ENCODE measurements around the gene MGMT.

The MGMT gene

DNA sequence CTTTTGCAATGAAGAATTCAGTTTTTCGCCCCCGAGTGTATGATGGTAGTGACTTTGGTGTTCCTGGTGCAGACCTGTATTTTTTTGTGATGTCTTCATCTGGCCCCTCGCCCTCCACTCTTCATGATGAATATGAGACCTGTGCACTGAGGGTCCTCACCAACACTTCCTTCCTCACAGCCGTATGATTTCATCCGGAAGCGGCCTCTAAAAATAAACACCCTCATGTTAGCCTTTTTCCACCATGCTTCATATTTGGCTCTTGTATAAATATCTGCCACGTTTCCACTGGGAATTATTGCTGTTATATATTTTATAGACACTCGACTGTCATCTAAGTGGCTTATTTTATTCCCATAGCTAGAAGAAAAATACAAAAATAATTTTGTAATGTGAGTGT is 160.4 kb downstream of the MGMT start:
- no peaks in the 10 kb centered on the region for H4K20me1 ChIP-seq (ENCODE audit: insufficient read depth, low read length)
- no peak overlapping the region for H3K4me3 ChIP-seq (ENCODE audit: low read depth, low read length, poor library complexity, severe bottlenecking)
- H3K27me3 ChIP-seq (ENCODE audit: insufficient read depth, low read length): no peaks in the 10 kb centered on the region
- H3K4me1 ChIP-seq (ENCODE audit: insufficient read depth, low read length, severe bottlenecking): peaks cover 15% of the 10 kb centered on the region
- no peak overlapping the region for H2AFZ ChIP-seq (ENCODE audit: low read length)
- H3K4me2 ChIP-seq (ENCODE audit: low read length): peak overlapping the region; percentile 37
- H3K9me3 ChIP-seq (ENCODE audit: low read length): no peaks in the 10 kb centered on the region
- no peak for TF ChIP-seq EZH2 (IDR thresholded peaks at IDR 0.05; ENCODE audit: borderline replicate concordance, low read length)
- TF ChIP-seq, protein P1, sequence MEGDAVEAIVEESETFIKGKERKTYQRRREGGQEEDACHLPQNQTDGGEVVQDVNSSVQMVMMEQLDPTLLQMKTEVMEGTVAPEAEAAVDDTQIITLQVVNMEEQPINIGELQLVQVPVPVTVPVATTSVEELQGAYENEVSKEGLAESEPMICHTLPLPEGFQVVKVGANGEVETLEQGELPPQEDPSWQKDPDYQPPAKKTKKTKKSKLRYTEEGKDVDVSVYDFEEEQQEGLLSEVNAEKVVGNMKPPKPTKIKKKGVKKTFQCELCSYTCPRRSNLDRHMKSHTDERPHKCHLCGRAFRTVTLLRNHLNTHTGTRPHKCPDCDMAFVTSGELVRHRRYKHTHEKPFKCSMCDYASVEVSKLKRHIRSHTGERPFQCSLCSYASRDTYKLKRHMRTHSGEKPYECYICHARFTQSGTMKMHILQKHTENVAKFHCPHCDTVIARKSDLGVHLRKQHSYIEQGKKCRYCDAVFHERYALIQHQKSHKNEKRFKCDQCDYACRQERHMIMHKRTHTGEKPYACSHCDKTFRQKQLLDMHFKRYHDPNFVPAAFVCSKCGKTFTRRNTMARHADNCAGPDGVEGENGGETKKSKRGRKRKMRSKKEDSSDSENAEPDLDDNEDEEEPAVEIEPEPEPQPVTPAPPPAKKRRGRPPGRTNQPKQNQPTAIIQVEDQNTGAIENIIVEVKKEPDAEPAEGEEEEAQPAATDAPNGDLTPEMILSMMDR (IDR thresholded peaks at IDR 0.05; ENCODE audit: low read length): no peak
- H3K36me3 ChIP-seq (ENCODE audit: insufficient read depth, low read length): no peaks in the 10 kb centered on the region; the same call in 1 of the 2 replicates
- H3K27ac ChIP-seq (ENCODE audit: low read depth, low read length, poor library complexity, severe bottlenecking): peak overlapping the region; percentile 48
- no peaks in the 10 kb centered on the region for H3F3A ChIP-seq (ENCODE audit: insufficient read depth, low read length)
- peaks cover 10% of the 10 kb centered on the region for H3K79me2 ChIP-seq (ENCODE audit: insufficient read depth, low read length)
- no peaks in the 10 kb centered on the region for H3K9me2 ChIP-seq (ENCODE audit: low read depth, low read length)
- H3K9ac ChIP-seq (ENCODE audit: low read length): no peak overlapping the region; the same call in 1 of the 2 replicates

DNA sequence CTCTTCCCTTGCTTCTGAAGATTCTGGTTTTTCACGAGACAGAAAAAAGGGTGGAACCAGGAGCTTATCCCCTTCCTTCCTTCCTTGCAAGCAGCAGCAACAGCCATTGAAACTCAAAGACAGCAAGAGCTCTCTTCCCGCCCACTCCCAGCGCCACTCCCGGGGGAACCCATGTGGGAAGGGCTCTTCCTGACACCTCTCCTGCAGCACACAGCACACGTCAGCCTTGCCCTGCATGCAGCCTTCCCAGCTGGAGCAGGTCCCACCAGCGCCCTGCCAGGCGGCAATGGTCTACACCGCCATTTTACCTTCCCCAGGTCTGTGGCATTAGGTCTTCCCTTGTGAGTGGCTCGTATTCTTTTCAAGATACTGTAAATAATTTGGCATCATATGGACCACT is 161.8 kb downstream of the MGMT start:
- no peaks in the 10 kb centered on the region; the same call in 1 of the 2 replicates for H3K36me3 ChIP-seq (ENCODE audit: insufficient read depth, low read length)
- H3K9me3 ChIP-seq (ENCODE audit: low read length): peaks cover 2% of the 10 kb centered on the region; the same call in 1 of the 2 replicates
- peaks cover 15% of the 10 kb centered on the region for H3K4me1 ChIP-seq (ENCODE audit: insufficient read depth, low read length, severe bottlenecking)
- no peak overlapping the region for H3K27ac ChIP-seq (ENCODE audit: low read depth, low read length, poor library complexity, severe bottlenecking)
- H4K20me1 ChIP-seq (ENCODE audit: insufficient read depth, low read length): no peaks in the 10 kb centered on the region
- no peak overlapping the region for H2AFZ ChIP-seq (ENCODE audit: low read length)
- H3K79me2 ChIP-seq (ENCODE audit: insufficient read depth, low read length): peaks cover 10% of the 10 kb centered on the region
- H3K9me2 ChIP-seq (ENCODE audit: low read depth, low read length): no peaks in the 10 kb centered on the region
- H3K9ac ChIP-seq (ENCODE audit: low read length): no peak overlapping the region
- TF ChIP-seq, protein P1 (IDR thresholded peaks at IDR 0.05; ENCODE audit: low read length): no peak
- no peak for TF ChIP-seq EZH2 (IDR thresholded peaks at IDR 0.05; ENCODE audit: borderline replicate concordance, low read length)
- H3K27me3 ChIP-seq (ENCODE audit: insufficient read depth, low read length): no peaks in the 10 kb centered on the region
- H3F3A ChIP-seq (ENCODE audit: insufficient read depth, low read length): no peaks in the 10 kb centered on the region
- H3K4me2 ChIP-seq (ENCODE audit: low read length): no peak overlapping the region
- H3K4me3 ChIP-seq (ENCODE audit: low read depth, low read length, poor library complexity, severe bottlenecking): no peak overlapping the region

DNA sequence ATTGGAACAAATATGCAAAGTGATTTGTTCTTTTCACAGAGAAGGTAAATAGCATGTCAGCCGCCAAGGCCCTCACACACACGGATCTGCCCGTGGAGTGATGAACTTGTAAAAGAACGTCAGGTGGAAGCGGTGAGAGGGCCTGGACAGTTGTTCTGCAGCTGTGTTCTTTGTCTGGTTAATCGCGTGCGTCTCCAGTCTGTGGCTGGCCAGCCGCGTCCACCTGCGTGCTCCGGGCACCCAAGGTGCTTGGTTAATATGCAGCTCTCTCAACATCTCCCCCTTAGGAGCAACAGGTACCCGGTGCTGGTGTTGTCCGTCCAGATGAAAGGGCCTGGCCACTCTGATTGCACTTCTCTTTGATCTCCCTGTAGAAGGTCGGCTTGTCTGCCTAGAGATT is 162.9 kb downstream of the MGMT start:
- Histone ChIP-seq H3K4me1 (ENCODE audit: insufficient read depth, low read length, severe bottlenecking) (peaks cover 15% of the 10 kb centered on the region), H3K4me3 (ENCODE audit: low read depth, low read length, poor library complexity, severe bottlenecking) (no peak overlapping the region), H3K9me2 (ENCODE audit: low read depth, low read length) (no peaks in the 10 kb centered on the region), H3K27me3 (ENCODE audit: insufficient read depth, low read length) (no peaks in the 10 kb centered on the region), H3K79me2 (ENCODE audit: insufficient read depth, low read length) (peaks cover 10% of the 10 kb centered on the region), H3K4me2 (ENCODE audit: low read length) (no peak overlapping the region), H3F3A (ENCODE audit: insufficient read depth, low read length) (no peaks in the 10 kb centered on the region), H3K9me3 (ENCODE audit: low read length) (peaks cover 8% of the 10 kb centered on the region), H3K27ac (ENCODE audit: low read depth, low read length, poor library complexity, severe bottlenecking) (no peak overlapping the region), H3K9ac (ENCODE audit: low read length) (no peak overlapping the region), H4K20me1 (ENCODE audit: insufficient read depth, low read length) (no peaks in the 10 kb centered on the region), H2AFZ (ENCODE audit: low read length) (no peak overlapping the region), H3K36me3 (ENCODE audit: insufficient read depth, low read length) (no peaks in the 10 kb centered on the region; the same call in none of the 2 replicates)
- TF ChIP-seq EZH2 (IDR thresholded peaks at IDR 0.05; ENCODE audit: borderline replicate concordance, low read length): no peak
- TF ChIP-seq, protein P1 (IDR thresholded peaks at IDR 0.05; ENCODE audit: low read length): no peak

Data from OCI-LY1 (cell line).